Vagina (tissue), 2 donors: ENCODE measurements around the gene RBM34.

ENCODE experiments used
- POLR2A ChIP-seq, 2 donors: fragments of 450-650 bp; IDR thresholded peaks; one replicate each; pipeline ENCODE4 v1.6.1; 2017; ENCODE audit warnings: antibody characterized with exemption in 2 of 2, mild to moderate bottlenecking in 2 of 2, moderate library complexity in 2 of 2
- POLR2AphosphoS5 ChIP-seq, 2 donors: sonication (generic); formaldehyde crosslinking; IDR thresholded peaks; one replicate each; pipeline ENCODE4 v1.9.0; 2017; ENCODE audit warnings: antibody characterized with exemption in 2 of 2, mild to moderate bottlenecking in 2 of 2, low read depth in 1 of 2; ENCODE audit not compliant: insufficient read depth in 1 of 2
- TF ChIP-seq, protein P1 (sequence below), 3 experiments: fragments of 450-650 bp in 2 of 3; fragments of 200-600 bp in 1 of 3; sonication (generic) in 1 of 3; IDR thresholded peaks; one replicate each; pipeline ENCODE4 v1.5.1; 2017 to 2019; ENCODE audit warnings: antibody characterized with exemption in 3 of 3, mild to moderate bottlenecking in 2 of 3, moderate library complexity in 2 of 3

DNA sequence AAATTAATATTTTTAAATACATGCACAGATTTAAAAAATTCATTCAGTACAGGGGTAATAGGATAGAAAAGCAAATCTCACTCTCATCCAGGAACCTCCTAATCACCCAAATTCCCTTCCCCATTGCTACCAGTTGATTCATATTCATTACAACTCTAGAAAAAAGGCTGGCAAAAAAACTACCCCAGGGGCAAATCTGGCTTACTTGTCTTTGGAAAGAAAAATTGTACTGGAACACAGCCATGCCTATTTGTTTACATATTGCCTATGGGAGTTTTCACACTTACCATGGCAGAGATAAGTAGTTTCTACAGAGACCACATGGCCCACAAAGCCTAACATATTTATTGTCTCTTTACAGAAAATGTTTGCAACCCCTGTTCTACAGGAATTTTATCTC is 8.9 kb upstream of the RBM34 start:
- no peak for TF ChIP-seq POLR2AphosphoS5 (IDR thresholded peaks at IDR 0.05; ENCODE audit: insufficient read depth in 1 of 2, low read depth in 1 of 2)
- TF ChIP-seq, protein P1, sequence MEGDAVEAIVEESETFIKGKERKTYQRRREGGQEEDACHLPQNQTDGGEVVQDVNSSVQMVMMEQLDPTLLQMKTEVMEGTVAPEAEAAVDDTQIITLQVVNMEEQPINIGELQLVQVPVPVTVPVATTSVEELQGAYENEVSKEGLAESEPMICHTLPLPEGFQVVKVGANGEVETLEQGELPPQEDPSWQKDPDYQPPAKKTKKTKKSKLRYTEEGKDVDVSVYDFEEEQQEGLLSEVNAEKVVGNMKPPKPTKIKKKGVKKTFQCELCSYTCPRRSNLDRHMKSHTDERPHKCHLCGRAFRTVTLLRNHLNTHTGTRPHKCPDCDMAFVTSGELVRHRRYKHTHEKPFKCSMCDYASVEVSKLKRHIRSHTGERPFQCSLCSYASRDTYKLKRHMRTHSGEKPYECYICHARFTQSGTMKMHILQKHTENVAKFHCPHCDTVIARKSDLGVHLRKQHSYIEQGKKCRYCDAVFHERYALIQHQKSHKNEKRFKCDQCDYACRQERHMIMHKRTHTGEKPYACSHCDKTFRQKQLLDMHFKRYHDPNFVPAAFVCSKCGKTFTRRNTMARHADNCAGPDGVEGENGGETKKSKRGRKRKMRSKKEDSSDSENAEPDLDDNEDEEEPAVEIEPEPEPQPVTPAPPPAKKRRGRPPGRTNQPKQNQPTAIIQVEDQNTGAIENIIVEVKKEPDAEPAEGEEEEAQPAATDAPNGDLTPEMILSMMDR (IDR thresholded peaks at IDR 0.05) = no peak
- TF ChIP-seq POLR2A (IDR thresholded peaks at IDR 0.05) = no peak
